Subcutaneous abdominal adipose tissue (tissue), 5 donors: ENCODE measurements around the gene RAPGEF2.
"Not testable (repeated sequence)": the region's sequence is repeated elsewhere in the genome, so short reads cannot be mapped to it uniquely, and the experiment has no call there.

Experiments used
- H3K27ac ChIP-seq: one replicate; pipeline ENCODE4 v1.7.0; 2013; ENCODE audit warnings: low read depth, mild to moderate bottlenecking, inconsistent platforms, low read length, moderate library complexity
- H3K27me3 ChIP-seq, 5 donors: one replicate each; pipeline ENCODE4 v1.7.0; 2013; ENCODE audit warnings: low read length in 5 of 5, inconsistent platforms in 1 of 5; ENCODE audit not compliant: control insufficient read depth in 5 of 5, insufficient read depth in 4 of 5
- H3K36me3 ChIP-seq, 5 donors: one replicate each; pipeline ENCODE4 v1.7.0; 2013; ENCODE audit warnings: low read length in 5 of 5; ENCODE audit not compliant: control insufficient read depth in 5 of 5, insufficient read depth in 5 of 5
- H3K4me1 ChIP-seq, 5 donors: one replicate each; pipeline ENCODE4 v1.7.0; 2013; ENCODE audit warnings: low read length in 5 of 5, mild to moderate bottlenecking in 3 of 5, moderate library complexity in 1 of 5; ENCODE audit not compliant: control insufficient read depth in 5 of 5, insufficient read depth in 5 of 5
- H3K4me3 ChIP-seq, 5 donors: one replicate each; pipeline ENCODE4 v1.7.0; 2013; ENCODE audit warnings: low read length in 5 of 5, low read depth in 1 of 5
- H3K9ac ChIP-seq, 5 donors: one replicate each; pipeline ENCODE4 v1.7.0; 2013; ENCODE audit warnings: low read length in 5 of 5, mild to moderate bottlenecking in 4 of 5, moderate library complexity in 3 of 5
- H3K9me3 ChIP-seq, 5 donors: one replicate each; pipeline ENCODE4 v1.7.0; 2013; ENCODE audit warnings: low read length in 5 of 5; ENCODE audit not compliant: control insufficient read depth in 5 of 5
- donor health status: healthy.
- donor health status: healthy.
- donor health status: healthy.
- donor health status: healthy.
- donor health status: healthy.

Gene RAPGEF2

GRCh38 chr4:159110961-159111360, 8.1 kb downstream of the RAPGEF2 start:
- H3K36me3 ChIP-seq = no peaks in the 10 kb centered on the region
- H3K9me3 ChIP-seq = no peaks in the 10 kb centered on the region
- H3K27ac ChIP-seq = no peak overlapping the region
- no peak overlapping the region for H3K9ac ChIP-seq
- peaks cover 0 to 42% (median 19%) of the 10 kb centered on the region in 5 donors for H3K4me1 ChIP-seq
- no peaks in the 10 kb centered on the region for H3K27me3 ChIP-seq
- H3K4me3 ChIP-seq = no peak overlapping the region

- no peaks in the 10 kb centered on the region for H3K9me3 ChIP-seq
- H3K4me3 ChIP-seq = no peak overlapping the region
- no peak overlapping the region for H3K9ac ChIP-seq
- H3K4me1 ChIP-seq = peaks cover 0 to 38% (median 14%) of the 10 kb centered on the region in 5 donors
- peak overlapping the region; percentile 38 for H3K27ac ChIP-seq
- no peaks in the 10 kb centered on the region for H3K36me3 ChIP-seq
- no peaks in the 10 kb centered on the region for H3K27me3 ChIP-seq
Observed at GRCh38 chr4:159111416-159111815, 8.5 kb downstream of the RAPGEF2 start.

GRCh38 chr4:159113366-159113765, 10.5 kb downstream of the RAPGEF2 start:
- not testable (repeated sequence) for H3K9ac ChIP-seq, H3K9me3 ChIP-seq, H3K27ac ChIP-seq, H3K4me3 ChIP-seq, H3K27me3 ChIP-seq, H3K36me3 ChIP-seq
- H3K4me1 ChIP-seq = peaks cover 0 to 28% (median 4%) of the 10 kb centered on the region in 5 donors

- H3K9ac ChIP-seq, H3K27ac ChIP-seq, H3K36me3 ChIP-seq, H3K27me3 ChIP-seq, H3K9me3 ChIP-seq, H3K4me3 ChIP-seq: not testable (repeated sequence)
- peaks cover 0 to 21% (median 2%) of the 10 kb centered on the region in 5 donors for H3K4me1 ChIP-seq
Observed at GRCh38 chr4:159116098-159116497, 13.2 kb downstream of the RAPGEF2 start.

GRCh38 chr4:159116693-159117092, 13.8 kb downstream of the RAPGEF2 start:
- H3K27me3 ChIP-seq, H3K9me3 ChIP-seq, H3K27ac ChIP-seq, H3K9ac ChIP-seq, H3K4me3 ChIP-seq, H3K36me3 ChIP-seq: not testable (repeated sequence)
- H3K4me1 ChIP-seq = peaks cover 0 to 16% (median 2%) of the 10 kb centered on the region in 5 donors

DNA sequence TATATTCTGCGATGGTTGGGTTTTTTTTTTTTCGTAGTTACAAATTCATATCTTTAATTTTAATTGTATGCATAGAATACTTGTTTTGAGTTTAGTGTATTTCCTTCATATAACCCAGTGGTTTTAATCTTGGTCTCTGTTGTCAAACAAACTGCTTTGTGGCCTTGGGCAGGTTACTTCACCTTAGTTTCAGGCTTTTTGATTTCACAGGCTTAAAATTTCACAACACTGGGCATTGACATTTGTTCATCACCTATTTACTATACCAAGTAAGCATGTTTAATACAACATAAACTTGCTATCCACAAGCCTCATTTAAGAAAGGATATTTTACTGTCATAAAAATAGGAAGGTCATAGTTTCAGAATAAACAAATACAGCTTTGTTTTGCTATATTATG, 14.7 kb downstream of the RAPGEF2 start:
- Histone ChIP-seq H3K27me3 (no peaks in the 10 kb centered on the region), H3K4me1 (peaks cover 0 to 11% (median 2%) of the 10 kb centered on the region in 5 donors), H3K4me3 (no peak overlapping the region), H3K9me3 (no peaks in the 10 kb centered on the region), H3K36me3 (no peaks in the 10 kb centered on the region), H3K9ac (no peak overlapping the region), H3K27ac (no peak overlapping the region)

GRCh38 chr4:159117968-159118367, 15.1 kb downstream of the RAPGEF2 start:
- H3K9ac ChIP-seq = no peak overlapping the region
- H3K4me3 ChIP-seq = no peak overlapping the region
- no peaks in the 10 kb centered on the region for H3K27me3 ChIP-seq
- no peak overlapping the region for H3K27ac ChIP-seq
- H3K4me1 ChIP-seq = peaks cover 0 to 11% (median 2%) of the 10 kb centered on the region in 5 donors
- no peaks in the 10 kb centered on the region for H3K36me3 ChIP-seq
- no peaks in the 10 kb centered on the region for H3K9me3 ChIP-seq

GRCh38 chr4:159121371-159121770, 18.5 kb downstream of the RAPGEF2 start:
- Histone ChIP-seq H3K36me3 (no peaks in the 10 kb centered on the region), H3K9ac (no peak overlapping the region), H3K27ac (no peak overlapping the region), H3K4me1 (peaks cover 0 to 11% (median 2%) of the 10 kb centered on the region in 5 donors), H3K27me3 (no peaks in the 10 kb centered on the region), H3K4me3 (no peak overlapping the region), H3K9me3 (no peaks in the 10 kb centered on the region)

GRCh38 chr4:159126716-159127115, 23.8 kb downstream of the RAPGEF2 start:
- Histone ChIP-seq H3K9ac (no peak overlapping the region), H3K4me3 (no peak overlapping the region), H3K9me3 (no peaks in the 10 kb centered on the region), H3K27ac (no peak overlapping the region), H3K36me3 (no peaks in the 10 kb centered on the region), H3K4me1 (peaks cover 0 to 3% (median 0%) of the 10 kb centered on the region in 5 donors), H3K27me3 (no peaks in the 10 kb centered on the region)

DNA sequence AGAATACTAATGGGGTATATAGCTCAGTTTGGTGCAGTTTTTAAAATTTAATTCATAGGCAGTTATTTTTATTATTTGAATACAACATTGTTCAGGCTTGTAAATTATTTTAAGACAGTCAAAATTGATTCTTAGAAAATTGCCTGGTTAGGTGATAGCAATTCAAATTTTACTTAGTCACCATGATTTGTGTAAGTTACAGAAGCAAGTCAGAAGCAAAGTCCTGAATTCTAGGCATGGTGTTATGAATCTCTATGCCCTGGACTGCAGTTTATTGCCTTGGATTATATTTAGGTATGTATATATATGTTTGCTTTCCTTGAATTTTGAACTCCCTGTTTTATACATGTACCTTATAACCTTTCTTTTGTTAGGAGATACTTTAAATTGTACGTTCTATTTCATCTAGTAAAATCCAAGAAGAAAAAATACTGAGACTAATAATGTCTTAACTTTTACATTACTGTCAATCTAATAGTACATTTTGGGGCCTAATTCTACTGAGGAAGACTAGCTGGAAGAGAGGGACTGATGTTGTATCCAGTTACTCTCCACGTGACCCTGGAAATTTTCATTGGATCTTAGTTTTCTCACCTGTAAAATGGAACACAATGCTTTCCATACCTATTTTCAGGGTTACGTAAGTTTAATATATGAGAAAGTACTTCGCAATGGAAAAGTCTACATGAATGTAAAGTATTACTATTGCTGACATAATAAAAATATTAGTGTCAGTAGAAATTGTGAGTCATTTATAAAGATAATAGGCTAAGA, 25.1 kb downstream of the RAPGEF2 start:
- no peaks in the 10 kb centered on the region for H3K36me3 ChIP-seq
- H3K27me3 ChIP-seq = no peaks in the 10 kb centered on the region
- no peaks in the 10 kb centered on the region for H3K9me3 ChIP-seq
- no peak overlapping the region for H3K27ac ChIP-seq
- H3K4me3 ChIP-seq = no peak overlapping the region
- H3K9ac ChIP-seq = no peak overlapping the region
- peaks cover 0 to 3% (median 0%) of the 10 kb centered on the region in 5 donors for H3K4me1 ChIP-seq
